HCT116 (cell line): ENCODE data around the gene FAM222B. TPM values are rescaled to one million over a fixed set of nuclear protein-coding genes. Genes with fewer than 3 reads are reported as not detected.

Experiments
- ATAC-seq: fragments of 200-7000 bp; cut with Tn5 transposase; 2 replicates; pipeline ENCODE4 v1.9.1; 2020; ENCODE audit warnings: mild to moderate bottlenecking, moderate library complexity
- BruUV-seq: library from RNA; stranded (reverse); fragments of 400-500 nt; replicated peaks from 2 replicates; lab custom pipeline; 2021; lab: Mats Ljungman, UMichigan
- CTCF ChIA-PET: fragments of 300-600 bp; sonication (Branson Sonifier 250); formaldehyde crosslinking; loops from one replicate; lab custom pipeline; 2021; ENCODE audit warnings: antibody characterized with exemption; lab: Charles Lee
- POLR2A ChIA-PET: fragments of 300-600, 350-600 bp; sonication (Branson Sonifier 250); formaldehyde crosslinking; loops from one replicate; lab custom pipeline; 2021; ENCODE audit warnings: antibody characterized with exemption; lab: Charles Lee
- RAD21 ChIA-PET, 2 experiments: fragments of 300-600 bp; sonication (Branson Sonifier 250); formaldehyde crosslinking; loops; one replicate each; lab custom pipeline; 2023; ENCODE audit warnings: low total read pairs in 2 of 2; ENCODE audit not compliant: uncharacterized antibody in 2 of 2, unreplicated experiment in 2 of 2, low non-redundant PET in 1 of 2; lab: Charles Lee
- DNase-seq: peaks from one replicate; pipeline ENCODE4 v3.0.0-alpha.2; 2010; ENCODE audit warnings: low read depth, low spot score
- H2AFZ ChIP-seq: fragments of 200-600 bp; shearing (Covaris generic), sonication (generic); 2 replicates; pipeline ENCODE4 v1.6.1; 2017; ENCODE audit warnings: low read depth, mixed run types, mixed read lengths, antibody characterized with exemption, low read length; ENCODE audit not compliant: poor library complexity, severe bottlenecking
- H3K27ac ChIP-seq: 2 replicates; pipeline ENCODE4 v1.5.1; 2012; ENCODE audit warnings: low read depth, low read length
- H3K27me3 ChIP-seq: fragments of 200-600 bp; sonication (generic); 2 replicates; pipeline ENCODE4 v1.6.1; 2016; ENCODE audit warnings: mixed run types, low read length, mixed read lengths; ENCODE audit not compliant: insufficient read depth
- H3K36me3 ChIP-seq, 2 experiments: fragments of 200-500 bp in 1 of 2; fragments of 200-600 bp in 1 of 2; sonication (Bioruptor generic) in 1 of 2; sonication (generic) in 1 of 2; 2 replicates each; pipeline versions ENCODE4 v1.5.1 to v1.6.1; 2014 to 2016; ENCODE audit warnings: low read length in 2 of 2, inconsistent platforms in 1 of 2, mixed read lengths in 1 of 2, mixed run types in 1 of 2; ENCODE audit not compliant: insufficient read depth in 2 of 2, control insufficient read depth in 1 of 2
- H3K4me1 ChIP-seq, 2 experiments: fragments of 200-600 bp in 1 of 2; sonication (generic) in 1 of 2; 2 replicates each; pipeline versions ENCODE4 v1.5.1 to v1.6.1; 2012 to 2017; ENCODE audit warnings: low read length in 2 of 2, inconsistent platforms in 1 of 2, mild to moderate bottlenecking in 1 of 2, mixed read lengths in 1 of 2, mixed run types in 1 of 2, moderate library complexity in 1 of 2; ENCODE audit not compliant: insufficient read depth in 2 of 2, control insufficient read depth in 1 of 2
- H3K4me2 ChIP-seq: fragments of 200-600 bp; sonication (generic); 2 replicates; pipeline ENCODE4 v1.6.1; 2017; ENCODE audit warnings: mixed run types, low read length, mixed read lengths
- H3K4me3 ChIP-seq, 2 experiments: fragments of 200-600 bp in 1 of 2; sonication (generic) in 1 of 2; replicated peaks in 1 of 2; 2 replicates each; pipeline ENCODE4 v1.5.1; 2011 to 2016; ENCODE audit warnings: low read length in 2 of 2, control low read depth in 1 of 2, low read depth in 1 of 2, mild to moderate bottlenecking in 1 of 2, mixed read lengths in 1 of 2, mixed run types in 1 of 2
- H3K79me2 ChIP-seq: fragments of 200-600 bp; sonication (generic); 2 replicates; pipeline ENCODE4 v1.6.1; 2017; ENCODE audit warnings: mild to moderate bottlenecking, mixed run types, low read length, moderate library complexity, mixed read lengths; ENCODE audit not compliant: insufficient read depth
- H3K9ac ChIP-seq: fragments of 200-600 bp; sonication (generic); 2 replicates; pipeline ENCODE4 v1.6.1; 2016; ENCODE audit warnings: low read length, mixed read lengths
- H3K9me2 ChIP-seq: fragments of 200-600 bp; sonication (generic), shearing (Covaris generic); 2 replicates; pipeline ENCODE4 v1.6.1; 2017; ENCODE audit warnings: mixed run types, mild to moderate bottlenecking, moderate library complexity; ENCODE audit not compliant: insufficient read depth
- H3K9me3 ChIP-seq, 2 experiments: fragments of 200-500 bp in 1 of 2; fragments of 200-600 bp in 1 of 2; sonication (Bioruptor generic) in 1 of 2; sonication (generic) in 1 of 2; 2 replicates each; pipeline ENCODE4 v1.6.1; 2014 to 2017; ENCODE audit warnings: low read length in 2 of 2, mixed read lengths in 2 of 2, inconsistent platforms in 1 of 2, low read depth in 1 of 2, mild to moderate bottlenecking in 1 of 2, mixed run types in 1 of 2, moderate library complexity in 1 of 2; ENCODE audit not compliant: control insufficient read depth in 1 of 2, insufficient read depth in 1 of 2
- H4K20me1 ChIP-seq: fragments of 200-600 bp; sonication (generic), shearing (Covaris generic); 2 replicates; pipeline ENCODE4 v1.6.1; 2017; ENCODE audit warnings: mixed run types, mild to moderate bottlenecking, moderate library complexity; ENCODE audit not compliant: insufficient read depth
- EZH2 ChIP-seq: fragments of 200-600 bp; sonication (generic); IDR thresholded peaks from 2 replicates; pipeline ENCODE4 v1.6.1; 2017; ENCODE audit warnings: antibody characterized with exemption, mixed run types
- JUND ChIP-seq: IDR thresholded peaks from 2 replicates; pipeline ENCODE4 v1.6.1; 2012
- POLR2A ChIP-seq: IDR thresholded peaks from 2 replicates; pipeline ENCODE4 v1.7.0; 2011; ENCODE audit warnings: borderline replicate concordance; ENCODE audit not compliant: insufficient read depth, insufficient read length; ENCODE audit errors: extremely low read depth
- POLR2AphosphoS5 ChIP-seq: IDR thresholded peaks from 2 replicates; pipeline ENCODE4 v1.6.1; 2011; ENCODE audit warnings: mild to moderate bottlenecking, low read depth, low read length, moderate library complexity
- SIN3A ChIP-seq: IDR thresholded peaks from 2 replicates; pipeline ENCODE4 v1.6.1; 2012; ENCODE audit warnings: low read depth
- TCF7L2 ChIP-seq: IDR thresholded peaks from 2 replicates; pipeline ENCODE4 v1.7.0; 2011; ENCODE audit warnings: borderline replicate concordance, inconsistent platforms; ENCODE audit not compliant: insufficient read depth, insufficient read length; ENCODE audit errors: extremely low read depth
- ZFX ChIP-seq: fragments of 450-650 bp; IDR thresholded peaks from 2 replicates; pipeline ENCODE4 v1.6.1; 2017
- ZNF274 ChIP-seq: fragments of 200-500 bp; sonication (Bioruptor generic); IDR thresholded peaks from 2 replicates; pipeline ENCODE4 v1.6.1; 2014; ENCODE audit warnings: mild to moderate bottlenecking, low read depth, low read length, inconsistent platforms
- intact Hi-C: fragments of 100-400 bp; cut with micrococcal nuclease; formaldehyde crosslinking; loops from 2 replicates; pipeline ENCODE4 v1.10.0; 2022
- total RNA-seq: library from RNA; stranded (reverse); gene quantifications from one replicate; pipeline ENCODE4 v1.2.1, GENCODE V29; 2021; ENCODE audit not compliant: unreplicated experiment
- TF ChIP-seq, protein P1 (sequence below), 3 experiments: fragments of 200-600 bp in 1 of 3; sonication (generic) in 1 of 3; IDR thresholded peaks in 2 of 3; conservative IDR thresholded peaks in 1 of 3; 2 replicates each; pipeline ENCODE4 v1.5.1; 2012 to 2017; ENCODE audit warnings: low read depth in 2 of 3, low read length in 2 of 3, antibody characterized with exemption in 1 of 3, borderline replicate concordance in 1 of 3, control low read depth in 1 of 3, mild to moderate bottlenecking in 1 of 3, mixed read lengths in 1 of 3, mixed run types in 1 of 3, moderate library complexity in 1 of 3; ENCODE audit not compliant: insufficient read depth in 1 of 3
- TF ChIP-seq, protein P2 (sequence below): IDR thresholded peaks from 2 replicates; pipeline ENCODE4 v1.6.1; 2012
- TF ChIP-seq, protein P3 (sequence below): IDR thresholded peaks from 2 replicates; pipeline ENCODE4 v1.6.1; 2011; ENCODE audit warnings: mild to moderate bottlenecking, low read length, moderate library complexity; ENCODE audit not compliant: insufficient replicate concordance; ENCODE audit errors: extremely low read depth
- TF ChIP-seq, protein P4 (sequence below): IDR thresholded peaks from 2 replicates; pipeline ENCODE4 v1.6.1; 2012

The FAM222B gene
- total RNA-seq, 1 experiment from 2014 or later, result 22.7 TPM

DNA sequence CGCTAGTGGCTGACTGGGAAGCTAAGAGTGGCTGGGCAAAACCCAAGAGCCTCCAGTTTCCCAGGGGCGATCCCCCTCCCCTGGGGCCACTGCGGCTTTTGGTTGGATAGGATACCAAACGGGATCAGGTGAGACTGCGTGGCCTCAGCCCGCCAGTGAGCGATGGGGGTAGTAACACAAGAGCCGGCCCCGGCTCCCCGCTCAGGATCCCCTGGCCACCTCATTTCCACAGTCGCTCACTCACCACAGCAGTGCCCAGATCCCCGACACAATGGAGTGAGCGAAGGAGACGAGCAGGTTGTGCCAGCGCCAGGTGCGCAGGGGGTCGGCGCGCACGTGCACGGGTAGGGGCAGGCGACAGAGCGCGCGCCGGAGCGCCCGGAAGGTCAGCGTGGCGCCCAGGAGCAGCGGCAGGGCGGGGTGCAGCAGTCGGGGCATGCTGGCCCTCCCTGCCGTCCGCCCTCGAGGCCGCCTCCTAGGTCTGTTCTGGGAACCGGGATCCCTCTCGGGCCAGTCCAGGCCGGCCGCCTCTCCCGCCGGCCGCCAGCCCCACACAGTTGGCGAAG is 116.8 kb downstream of the FAM222B start:
- H3K36me3 ChIP-seq, result peaks cover 21 to 37% of the 10 kb centered on the region in 2 experiments; a peak in 3 of 4 replicates
- peak overlapping the region; percentile 90 for H3K9ac ChIP-seq
- H3K4me3 ChIP-seq, result peak overlapping the region; percentile 58 to 59
- no TSS peak for BruUV-seq
- ATAC-seq, result peak; percentile 35
- H3K9me2 ChIP-seq, result no peaks in the 10 kb centered on the region
- peaks cover 42 to 83% of the 10 kb centered on the region in 2 experiments for H3K4me1 ChIP-seq
- no peaks in the 10 kb centered on the region for H3K9me3 ChIP-seq
- peaks cover 40% of the 10 kb centered on the region for H3K79me2 ChIP-seq
- peak overlapping the region; percentile 89 for H3K27ac ChIP-seq
- ChIA-PET CTCF (interaction anchor here (0.9 to 5.2 kb wide), 14 partner anchors 22 to 390 kb away, joined by 3 to 207 read pairs (median 16); partner anchors contain the start of genes PHF12 and TRAF4), POLR2A (interaction anchor here (0.9 to 5.4 kb wide), 12 partner anchors 15 to 228 kb away, joined by 3 to 149 read pairs (median 4); partner anchors contain the start of genes PHF12, PROCA1 and TRAF4), RAD21 (interaction anchor here (0.9 to 3.3 kb wide), 13 partner anchors 17 to 392 kb away, joined by 3 to 28 read pairs (median 7); partner anchors contain the start of genes PHF12 (in 2 of the 2) and DHRS13 (in 1 of the 2))
- no peak overlapping the region for H2AFZ ChIP-seq
- H3K27me3 ChIP-seq, result no peaks in the 10 kb centered on the region
- H4K20me1 ChIP-seq, result peaks cover 15% of the 10 kb centered on the region; the same call in 1 of the 2 replicates
- no peak for DNase-seq
- peak overlapping the region; percentile 77 for H3K4me2 ChIP-seq
- intact Hi-C loops, result loop anchor here (2.0 to 5.0 kb wide), 4 partner anchors 123 to 387 kb away; partner anchors contain the start of gene DHRS13
- TF ChIP-seq POLR2AphosphoS5 (peak; percentile 64), POLR2A (peak; percentile 84), SIN3A (no peak; the same call in 1 of the 2 replicates), JUND (no peak), ZNF274 (no peak), TCF7L2 (no peak), EZH2 (no peak), ZFX (peak; percentile 63; the same call in 1 of the 2 replicates)
- TF ChIP-seq, protein P1, sequence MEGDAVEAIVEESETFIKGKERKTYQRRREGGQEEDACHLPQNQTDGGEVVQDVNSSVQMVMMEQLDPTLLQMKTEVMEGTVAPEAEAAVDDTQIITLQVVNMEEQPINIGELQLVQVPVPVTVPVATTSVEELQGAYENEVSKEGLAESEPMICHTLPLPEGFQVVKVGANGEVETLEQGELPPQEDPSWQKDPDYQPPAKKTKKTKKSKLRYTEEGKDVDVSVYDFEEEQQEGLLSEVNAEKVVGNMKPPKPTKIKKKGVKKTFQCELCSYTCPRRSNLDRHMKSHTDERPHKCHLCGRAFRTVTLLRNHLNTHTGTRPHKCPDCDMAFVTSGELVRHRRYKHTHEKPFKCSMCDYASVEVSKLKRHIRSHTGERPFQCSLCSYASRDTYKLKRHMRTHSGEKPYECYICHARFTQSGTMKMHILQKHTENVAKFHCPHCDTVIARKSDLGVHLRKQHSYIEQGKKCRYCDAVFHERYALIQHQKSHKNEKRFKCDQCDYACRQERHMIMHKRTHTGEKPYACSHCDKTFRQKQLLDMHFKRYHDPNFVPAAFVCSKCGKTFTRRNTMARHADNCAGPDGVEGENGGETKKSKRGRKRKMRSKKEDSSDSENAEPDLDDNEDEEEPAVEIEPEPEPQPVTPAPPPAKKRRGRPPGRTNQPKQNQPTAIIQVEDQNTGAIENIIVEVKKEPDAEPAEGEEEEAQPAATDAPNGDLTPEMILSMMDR (IDR thresholded peaks at IDR 0.05 in 2 of 3, conservative IDR thresholded peaks at IDR 0.05 in 1 of 3; ENCODE audit: borderline replicate concordance in 1 of 3, insufficient read depth in 1 of 3, low read depth in 2 of 3, low read length in 2 of 3), result no peak
- TF ChIP-seq, protein P2, sequence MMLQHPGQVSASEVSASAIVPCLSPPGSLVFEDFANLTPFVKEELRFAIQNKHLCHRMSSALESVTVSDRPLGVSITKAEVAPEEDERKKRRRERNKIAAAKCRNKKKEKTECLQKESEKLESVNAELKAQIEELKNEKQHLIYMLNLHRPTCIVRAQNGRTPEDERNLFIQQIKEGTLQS, result no peak
- TF ChIP-seq, protein P3, sequence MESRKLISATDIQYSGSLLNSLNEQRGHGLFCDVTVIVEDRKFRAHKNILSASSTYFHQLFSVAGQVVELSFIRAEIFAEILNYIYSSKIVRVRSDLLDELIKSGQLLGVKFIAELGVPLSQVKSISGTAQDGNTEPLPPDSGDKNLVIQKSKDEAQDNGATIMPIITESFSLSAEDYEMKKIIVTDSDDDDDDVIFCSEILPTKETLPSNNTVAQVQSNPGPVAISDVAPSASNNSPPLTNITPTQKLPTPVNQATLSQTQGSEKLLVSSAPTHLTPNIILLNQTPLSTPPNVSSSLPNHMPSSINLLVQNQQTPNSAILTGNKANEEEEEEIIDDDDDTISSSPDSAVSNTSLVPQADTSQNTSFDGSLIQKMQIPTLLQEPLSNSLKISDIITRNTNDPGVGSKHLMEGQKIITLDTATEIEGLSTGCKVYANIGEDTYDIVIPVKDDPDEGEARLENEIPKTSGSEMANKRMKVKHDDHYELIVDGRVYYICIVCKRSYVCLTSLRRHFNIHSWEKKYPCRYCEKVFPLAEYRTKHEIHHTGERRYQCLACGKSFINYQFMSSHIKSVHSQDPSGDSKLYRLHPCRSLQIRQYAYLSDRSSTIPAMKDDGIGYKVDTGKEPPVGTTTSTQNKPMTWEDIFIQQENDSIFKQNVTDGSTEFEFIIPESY, result peak; percentile 59
- TF ChIP-seq, protein P4, sequence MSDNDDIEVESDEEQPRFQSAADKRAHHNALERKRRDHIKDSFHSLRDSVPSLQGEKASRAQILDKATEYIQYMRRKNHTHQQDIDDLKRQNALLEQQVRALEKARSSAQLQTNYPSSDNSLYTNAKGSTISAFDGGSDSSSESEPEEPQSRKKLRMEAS, result peak; percentile 94
